Aortic smooth muscle cell (primary cell): Measurements from ENCODE around the gene MISP3. TPM values are rescaled to one million over a fixed set of nuclear protein-coding genes. Genes with fewer than 3 reads are reported as not detected.

ENCODE experiments used
- total RNA-seq: library from RNA; depleted of rRNA; stranded (reverse); fragments of >200 nt; gene quantifications from 2 replicates; pipeline ENCODE4 v1.2.3, GENCODE V29; 2014

MISP3 gene
- 0.26 and 0.75 TPM in 2 replicates for total RNA-seq

GRCh38 chr19:14072535-14073260 is at the start of gene MISP3:
MISP3 (plus strand) TSS chr19:14072786; CDS start chr19:14073310, 524 bp downstream.

GRCh38 chr19:14027856-14028450 is 44.6 kb upstream of the MISP3 start, which contains the start of gene RLN3:
RLN3 (plus strand) TSS chr19:14028148; CDS start chr19:14028205, 57 bp downstream.

DNA sequence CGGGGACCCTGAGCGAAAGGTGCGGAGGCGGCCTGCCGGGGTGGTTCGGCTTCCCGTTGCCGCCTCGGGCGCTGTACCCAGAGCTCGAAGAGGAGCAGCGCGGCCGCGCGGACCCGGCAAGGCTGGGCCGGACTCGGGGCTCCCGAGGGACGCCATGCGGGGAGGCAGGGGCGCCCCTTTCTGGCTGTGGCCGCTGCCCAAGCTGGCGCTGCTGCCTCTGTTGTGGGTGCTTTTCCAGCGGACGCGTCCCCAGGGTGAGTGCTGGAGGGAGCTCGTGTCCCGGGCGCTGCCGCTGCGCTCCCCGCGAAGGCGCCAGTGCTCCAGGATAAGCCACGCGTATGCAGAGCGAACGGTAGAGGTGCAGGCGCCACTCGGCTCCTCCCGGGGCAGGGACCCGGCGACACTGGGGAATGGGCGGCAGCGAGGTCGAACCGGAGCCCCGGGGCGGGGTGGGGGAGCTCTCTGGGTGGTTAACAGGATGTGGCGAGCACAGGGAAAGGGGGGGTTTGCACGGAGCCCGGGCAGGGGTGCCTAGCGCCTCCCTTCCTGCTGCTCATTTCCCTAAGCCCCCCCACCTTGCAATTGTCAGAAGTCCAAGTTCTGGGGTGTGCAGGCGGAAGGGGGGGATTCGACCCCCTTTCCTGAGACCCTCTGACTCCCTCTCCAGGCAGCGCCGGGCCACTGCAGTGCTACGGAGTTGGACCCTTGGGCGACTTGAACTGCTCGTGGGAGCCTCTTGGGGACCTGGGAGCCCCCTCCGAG is 40.7 kb upstream of the MISP3 start, which contains the start of gene IL27RA:
Gene IL27RA (plus strand): TSS at position 44 of the 762 bp plus-strand sequence. CDS start 111 bp downstream, at position 155.

GRCh38 chr19:14061751-14062557 is 10.6 kb upstream of the MISP3 start, which contains the start of gene PALM3:
PALM3 (minus strand) TSS chr19:14062076; CDS start chr19:14061980, 96 bp downstream.

GRCh38 chr19:14085309-14085995 is 12.9 kb downstream of the MISP3 start, which contains the start of gene C19orf67:
C19orf67 (minus strand) TSS chr19:14085783; CDS start chr19:14085627, 156 bp downstream.

DNA sequence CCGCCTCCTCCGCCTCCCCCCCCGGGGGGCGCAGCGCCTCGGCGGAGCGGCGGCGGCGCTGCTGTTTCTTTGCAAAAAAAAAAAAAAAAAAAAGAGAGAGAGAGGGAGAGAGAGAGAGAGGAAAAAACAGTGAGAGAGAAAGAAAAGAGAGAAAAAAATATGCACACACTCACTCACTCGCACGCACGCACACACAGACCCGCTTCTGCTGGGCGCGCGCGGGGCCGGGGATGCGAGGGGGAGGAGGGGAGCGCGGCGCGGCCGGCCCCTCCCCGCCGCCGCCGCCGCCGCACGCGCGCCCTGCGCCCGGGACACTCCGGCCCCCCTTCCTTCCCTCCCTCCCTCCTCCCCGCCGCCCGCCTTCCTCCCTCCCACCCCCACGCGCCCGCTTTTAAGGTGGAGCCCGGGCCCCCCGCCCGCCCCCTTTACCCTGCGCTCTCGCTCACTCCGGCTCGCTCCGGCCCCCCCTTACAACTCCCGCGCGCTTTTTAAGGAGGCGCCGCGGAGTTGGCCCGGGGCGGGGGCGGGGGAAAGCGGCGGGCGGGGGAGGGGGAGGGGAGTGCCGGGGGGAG is 18.0 kb downstream of the MISP3 start, which contains the start of gene SAMD1:
Gene SAMD1 (minus strand): TSS at position 243 of the 572 bp plus-strand sequence.

GRCh38 chr19:14117668-14118164 is 45.1 kb downstream of the MISP3 start, which contains the start of gene PRKACA:
PRKACA (minus strand) TSS chr19:14117762; CDS start chr19:14117547, 215 bp downstream.

Other genes starting within 250 kb of the MISP3 start
- not detected in 2 replicates for gene NANOS3, start 195.7 kb upstream of the MISP3 start, total RNA-seq
- 0.87 and 1.2 TPM in 2 replicates for gene BRME1, start 166.7 kb upstream of the MISP3 start, total RNA-seq
- gene CC2D1A, start 166.6 kb upstream of the MISP3 start, total RNA-seq: 5.2 and 8.3 TPM in 2 replicates
- 0.66 and 0.87 TPM in 2 replicates for gene PODNL1, start 134.4 kb upstream of the MISP3 start, total RNA-seq
- gene DCAF15, start 120.3 kb upstream of the MISP3 start, total RNA-seq: 7.5 and 8.6 TPM in 2 replicates
- 2.9 and 3.0 TPM in 2 replicates for gene RFX1, start 66.5 kb upstream of the MISP3 start, total RNA-seq
- gene RLN3, start 44.6 kb upstream of the MISP3 start, total RNA-seq: not detected in 2 replicates
- 0.75 and 2.1 TPM in 2 replicates for gene IL27RA, start 41.0 kb upstream of the MISP3 start, total RNA-seq
- 0.12 TPM in 1 of 2 replicates, not detected in the other for gene PALM3, start 10.7 kb upstream of the MISP3 start, total RNA-seq
- not detected in 2 replicates for gene C19orf67, start 13.0 kb downstream of the MISP3 start, total RNA-seq
- 12.4 and 15.3 TPM in 2 replicates for gene SAMD1, start 18.0 kb downstream of the MISP3 start, total RNA-seq
- gene PRKACA, start 45.0 kb downstream of the MISP3 start, total RNA-seq: 52.2 and 60.1 TPM in 2 replicates
- gene ASF1B, start 63.8 kb downstream of the MISP3 start, total RNA-seq: 6.7 and 12.6 TPM in 2 replicates
- gene ADGRL1, start 133.4 kb downstream of the MISP3 start, total RNA-seq: 2.4 and 3.3 TPM in 2 replicates